Measurements from ENCODE around the gene TAS2R16.

TAS2R16 gene

GRCh38 chr7:123011766-123012369, 16.4 kb upstream of the TAS2R16 start:
- in situ Hi-C loops (cut with HindIII; ENCODE audit: low sequenced_read_pairs), result no loop called here
- H3K4me3 ChIP-seq (ENCODE audit: low read depth, low read length), result no peak overlapping the region
- DNase-seq (ENCODE audit: low read depth), result no peak
- TF ChIP-seq CTCF (IDR thresholded peaks at IDR 0.05; ENCODE audit: low read depth, low read length, missing control alignments), result no peak

GRCh38 chr7:123004931-123005330, 9.4 kb upstream of the TAS2R16 start:
- TF ChIP-seq CTCF (IDR thresholded peaks at IDR 0.05; ENCODE audit: low read depth, low read length, missing control alignments), result no peak
- peak; percentile 16 for DNase-seq (ENCODE audit: low read depth)
- in situ Hi-C loops (cut with HindIII; ENCODE audit: low sequenced_read_pairs), result no loop called here
- H3K4me3 ChIP-seq (ENCODE audit: low read depth, low read length), result no peak overlapping the region

GRCh38 chr7:123003539-123004126, 8.1 kb upstream of the TAS2R16 start:
- DNase-seq (ENCODE audit: low read depth), result no peak
- TF ChIP-seq CTCF (IDR thresholded peaks at IDR 0.05; ENCODE audit: low read depth, low read length, missing control alignments), result no peak
- no peak overlapping the region for H3K4me3 ChIP-seq (ENCODE audit: low read depth, low read length)
- in situ Hi-C loops (cut with HindIII; ENCODE audit: low sequenced_read_pairs), result no loop called here

- TF ChIP-seq CTCF (IDR thresholded peaks at IDR 0.05; ENCODE audit: low read depth, low read length, missing control alignments), result no peak
- no peak overlapping the region for H3K4me3 ChIP-seq (ENCODE audit: low read depth, low read length)
- in situ Hi-C loops (cut with HindIII; ENCODE audit: low sequenced_read_pairs), result no loop called here
- DNase-seq (ENCODE audit: low read depth), result no peak
Observed at GRCh38 chr7:122989577-122989976, 5.9 kb downstream of the TAS2R16 start.

- DNase-seq (ENCODE audit: low read depth), result no peak
- in situ Hi-C loops (cut with HindIII; ENCODE audit: low sequenced_read_pairs), result no loop called here
Observed at GRCh38 chr7:122989041-122989440, 6.5 kb downstream of the TAS2R16 start.

GRCh38 chr7:122988333-122988732, 7.2 kb downstream of the TAS2R16 start:
- in situ Hi-C loops (cut with HindIII; ENCODE audit: low sequenced_read_pairs), result no loop called here
- no peak for TF ChIP-seq CTCF (IDR thresholded peaks at IDR 0.05; ENCODE audit: low read depth, low read length, missing control alignments)
- DNase-seq (ENCODE audit: low read depth), result no peak
- H3K4me3 ChIP-seq (ENCODE audit: low read depth, low read length), result no peak overlapping the region

More at GRCh38 chr7:122989041-122989440, 6.5 kb downstream of the TAS2R16 start:
- no peak overlapping the region for H3K4me3 ChIP-seq (ENCODE audit: low read depth, low read length)
- no peak for TF ChIP-seq CTCF (IDR thresholded peaks at IDR 0.05; ENCODE audit: low read depth, low read length, missing control alignments)

Data from astrocyte of the cerebellum (primary cell).